ENCODE results near the gene LSS.

DNA sequence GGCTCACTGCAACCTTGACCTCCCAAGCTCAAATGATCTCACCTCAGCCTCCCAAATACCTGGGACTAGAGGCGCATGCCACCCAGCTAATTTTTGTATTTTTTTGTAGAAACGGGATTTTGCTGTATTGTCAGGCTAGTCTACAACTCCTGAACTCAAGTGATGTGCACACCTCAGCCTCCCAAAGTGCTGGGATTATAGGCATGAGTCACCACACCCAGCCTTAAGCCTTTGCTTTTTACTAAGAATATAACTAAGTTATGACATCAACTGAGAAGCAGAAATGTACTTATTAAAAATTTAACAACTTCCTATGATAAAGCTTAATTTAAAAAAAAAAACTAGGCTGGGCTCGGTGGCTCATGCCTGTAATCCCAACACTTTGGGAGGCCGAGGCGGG is 8.9 kb upstream of the LSS start:
- TF ChIP-seq POLR2A (IDR thresholded peaks at IDR 0.05; ENCODE audit: low read depth, low read length), result no peak
- TF ChIP-seq, protein P1, sequence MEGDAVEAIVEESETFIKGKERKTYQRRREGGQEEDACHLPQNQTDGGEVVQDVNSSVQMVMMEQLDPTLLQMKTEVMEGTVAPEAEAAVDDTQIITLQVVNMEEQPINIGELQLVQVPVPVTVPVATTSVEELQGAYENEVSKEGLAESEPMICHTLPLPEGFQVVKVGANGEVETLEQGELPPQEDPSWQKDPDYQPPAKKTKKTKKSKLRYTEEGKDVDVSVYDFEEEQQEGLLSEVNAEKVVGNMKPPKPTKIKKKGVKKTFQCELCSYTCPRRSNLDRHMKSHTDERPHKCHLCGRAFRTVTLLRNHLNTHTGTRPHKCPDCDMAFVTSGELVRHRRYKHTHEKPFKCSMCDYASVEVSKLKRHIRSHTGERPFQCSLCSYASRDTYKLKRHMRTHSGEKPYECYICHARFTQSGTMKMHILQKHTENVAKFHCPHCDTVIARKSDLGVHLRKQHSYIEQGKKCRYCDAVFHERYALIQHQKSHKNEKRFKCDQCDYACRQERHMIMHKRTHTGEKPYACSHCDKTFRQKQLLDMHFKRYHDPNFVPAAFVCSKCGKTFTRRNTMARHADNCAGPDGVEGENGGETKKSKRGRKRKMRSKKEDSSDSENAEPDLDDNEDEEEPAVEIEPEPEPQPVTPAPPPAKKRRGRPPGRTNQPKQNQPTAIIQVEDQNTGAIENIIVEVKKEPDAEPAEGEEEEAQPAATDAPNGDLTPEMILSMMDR (conservative IDR thresholded peaks at IDR 0.05; ENCODE audit: low read depth, low read length), result no peak
- TF ChIP-seq, protein P2, sequence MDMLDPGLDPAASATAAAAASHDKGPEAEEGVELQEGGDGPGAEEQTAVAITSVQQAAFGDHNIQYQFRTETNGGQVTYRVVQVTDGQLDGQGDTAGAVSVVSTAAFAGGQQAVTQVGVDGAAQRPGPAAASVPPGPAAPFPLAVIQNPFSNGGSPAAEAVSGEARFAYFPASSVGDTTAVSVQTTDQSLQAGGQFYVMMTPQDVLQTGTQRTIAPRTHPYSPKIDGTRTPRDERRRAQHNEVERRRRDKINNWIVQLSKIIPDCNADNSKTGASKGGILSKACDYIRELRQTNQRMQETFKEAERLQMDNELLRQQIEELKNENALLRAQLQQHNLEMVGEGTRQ (IDR thresholded peaks at IDR 0.05; ENCODE audit: low read depth, low read length), result no peak
- TF ChIP-seq MAFK (IDR thresholded peaks at IDR 0.05; ENCODE audit: low read depth, low read length), result no peak
- no peak for TF ChIP-seq NFE2L2 (IDR thresholded peaks at IDR 0.05; ENCODE audit: low read depth, low read length)
- TF ChIP-seq, protein P3, sequence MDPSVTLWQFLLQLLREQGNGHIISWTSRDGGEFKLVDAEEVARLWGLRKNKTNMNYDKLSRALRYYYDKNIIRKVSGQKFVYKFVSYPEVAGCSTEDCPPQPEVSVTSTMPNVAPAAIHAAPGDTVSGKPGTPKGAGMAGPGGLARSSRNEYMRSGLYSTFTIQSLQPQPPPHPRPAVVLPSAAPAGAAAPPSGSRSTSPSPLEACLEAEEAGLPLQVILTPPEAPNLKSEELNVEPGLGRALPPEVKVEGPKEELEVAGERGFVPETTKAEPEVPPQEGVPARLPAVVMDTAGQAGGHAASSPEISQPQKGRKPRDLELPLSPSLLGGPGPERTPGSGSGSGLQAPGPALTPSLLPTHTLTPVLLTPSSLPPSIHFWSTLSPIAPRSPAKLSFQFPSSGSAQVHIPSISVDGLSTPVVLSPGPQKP (IDR thresholded peaks at IDR 0.05; ENCODE audit: borderline replicate concordance, low read depth, low read length), result no peak
- no peak for TF ChIP-seq RAD21 (IDR thresholded peaks at IDR 0.05; ENCODE audit: low read length)
- no peak for TF ChIP-seq RFX5 (IDR thresholded peaks at IDR 0.05; ENCODE audit: low read depth, low read length)
- TF ChIP-seq BHLHE40 (IDR thresholded peaks at IDR 0.05; ENCODE audit: low read depth, low read length), result no peak
- TF ChIP-seq MXI1 (IDR thresholded peaks at IDR 0.05; ENCODE audit: borderline replicate concordance, low read depth, low read length), result no peak
- no peak for TF ChIP-seq CHD1 (IDR thresholded peaks at IDR 0.05; ENCODE audit: low read depth, low read length)
- TF ChIP-seq MAZ (IDR thresholded peaks at IDR 0.05; ENCODE audit: borderline replicate concordance, low read depth, low read length), result no peak
